ENCODE measurements around the gene UTF1. TPM values are rescaled to one million over a fixed set of nuclear protein-coding genes. Genes with fewer than 3 reads are reported as not detected.

Gene UTF1
- total and polyA plus RNA-seq, 4 donors = 0.06 to 0.52 TPM; not detected in 2

GRCh38 chr10:133185421-133185820 lies 44.6 kb upstream of the UTF1 start:
- TF ChIP-seq CTCF (IDR thresholded peaks at IDR 0.05; ENCODE audit: control extremely low read depth, extremely low read depth) = no peak
- H3K9me3 ChIP-seq (ENCODE audit: control insufficient read depth in 4 of 4, insufficient read depth in 3 of 4, low read length in 3 of 4) = peaks cover 0 to 4% (median 0%) of the 10 kb centered on the region in 4 donors
- 78 to 84% methylated on average over 11 of the region's 11 CpGs for WGBS, 2 donors
- H3K27ac ChIP-seq (ENCODE audit: low read depth in 1 of 2, low read length in 1 of 2) = no peak overlapping the region
- no peak for DNase-seq
- H3K4me1 ChIP-seq (ENCODE audit: control insufficient read depth in 5 of 5, insufficient read depth in 5 of 5, low read length in 5 of 5) = no peaks in the 10 kb centered on the region
- H3K36me3 ChIP-seq (ENCODE audit: control insufficient read depth in 4 of 4, insufficient read depth in 4 of 4, low read length in 4 of 4) = peaks cover 0 to 7% (median 2%) of the 10 kb centered on the region in 4 donors
- H3K4me3 ChIP-seq = no peak overlapping the region
- H3K27me3 ChIP-seq (ENCODE audit: control insufficient read depth in 3 of 3, insufficient read depth in 3 of 3, low read length in 2 of 3) = peaks cover 0 to 6% (median 0%) of the 10 kb centered on the region in 3 donors
- no peak overlapping the region for H3K9ac ChIP-seq (ENCODE audit: insufficient read depth in 1 of 2, low read length in 2 of 2)
- no peak for ATAC-seq (ENCODE audit: insufficient read depth, low FRiP score)

- no peak overlapping the region for H3K4me3 ChIP-seq
- WGBS, 2 donors = 70 to 84% methylated on average over 19 to 27 of the region's 27 CpGs
- H3K36me3 ChIP-seq (ENCODE audit: control insufficient read depth in 4 of 4, insufficient read depth in 4 of 4, low read length in 4 of 4) = peaks cover 0 to 7% (median 2%) of the 10 kb centered on the region in 4 donors
- peaks cover 0 to 4% (median 0%) of the 10 kb centered on the region in 4 donors for H3K9me3 ChIP-seq (ENCODE audit: control insufficient read depth in 4 of 4, insufficient read depth in 3 of 4, low read length in 3 of 4)
- no peak for DNase-seq
- TF ChIP-seq CTCF (IDR thresholded peaks at IDR 0.05; ENCODE audit: control extremely low read depth, extremely low read depth) = no peak
- ATAC-seq (ENCODE audit: insufficient read depth, low FRiP score) = no peak
- H3K27me3 ChIP-seq (ENCODE audit: control insufficient read depth in 3 of 3, insufficient read depth in 3 of 3, low read length in 2 of 3) = peaks cover 0 to 6% (median 0%) of the 10 kb centered on the region in 3 donors
- no peak overlapping the region for H3K9ac ChIP-seq (ENCODE audit: insufficient read depth in 1 of 2, low read length in 2 of 2)
- H3K4me1 ChIP-seq (ENCODE audit: control insufficient read depth in 5 of 5, insufficient read depth in 5 of 5, low read length in 5 of 5) = no peaks in the 10 kb centered on the region
- no peak overlapping the region for H3K27ac ChIP-seq (ENCODE audit: low read depth in 1 of 2, low read length in 1 of 2)
Measured at GRCh38 chr10:133185916-133186315, 44.1 kb upstream of the UTF1 start.

GRCh38 chr10:133186416-133187090 lies 43.5 kb upstream of the UTF1 start:
- TF ChIP-seq CTCF (IDR thresholded peaks at IDR 0.05; ENCODE audit: control extremely low read depth, extremely low read depth) = no peak
- peaks cover 0 to 4% (median 0%) of the 10 kb centered on the region in 4 donors for H3K9me3 ChIP-seq (ENCODE audit: control insufficient read depth in 4 of 4, insufficient read depth in 3 of 4, low read length in 3 of 4)
- no peak overlapping the region for H3K4me3 ChIP-seq
- H3K27ac ChIP-seq (ENCODE audit: low read depth in 1 of 2, low read length in 1 of 2) = no peak overlapping the region
- H3K36me3 ChIP-seq (ENCODE audit: control insufficient read depth in 4 of 4, insufficient read depth in 4 of 4, low read length in 4 of 4) = peaks cover 0 to 7% (median 2%) of the 10 kb centered on the region in 4 donors
- no peak overlapping the region for H3K9ac ChIP-seq (ENCODE audit: insufficient read depth in 1 of 2, low read length in 2 of 2)
- H3K27me3 ChIP-seq (ENCODE audit: control insufficient read depth in 3 of 3, insufficient read depth in 3 of 3, low read length in 2 of 3) = peaks cover 0 to 6% (median 0%) of the 10 kb centered on the region in 3 donors
- DNase-seq (peak in 2 of 3 donors; percentile 4 to 15), ATAC-seq (ENCODE audit: insufficient read depth, low FRiP score) (no peak)
- H3K4me1 ChIP-seq (ENCODE audit: control insufficient read depth in 5 of 5, insufficient read depth in 5 of 5, low read length in 5 of 5) = no peaks in the 10 kb centered on the region
- WGBS, 2 donors = 65 to 74% methylated on average over 34 of the region's 34 CpGs
